Measurements from ENCODE around the gene CNNM2. TPM values are rescaled to one million over a fixed set of nuclear protein-coding genes. Genes with fewer than 3 reads are reported as not detected.

The CNNM2 gene
- total RNA-seq, 1 experiment from 2014 or later: 23.1 TPM

- H3K27ac ChIP-seq (ENCODE audit: low read depth, low read length): no peak overlapping the region
- DNase-seq (ENCODE audit: low read depth, low spot score): no peak
These were observed 221.7 kb downstream of the CNNM2 start for GRCh38 chr10:103139803-103140202.

More at GRCh38 chr10:103139803-103140202, 221.7 kb downstream of the CNNM2 start:
- RAD21 ChIA-PET (ENCODE audit: low non-redundant PET in 1 of 2, low total read pairs in 2 of 2, uncharacterized antibody in 2 of 2, unreplicated experiment in 2 of 2): no interaction called here
- CTCF ChIA-PET: no interaction called here
- Histone ChIP-seq H3K9me3 (ENCODE audit: control insufficient read depth in 1 of 2, insufficient read depth in 1 of 2, low read depth in 1 of 2, low read length in 2 of 2) (no peaks in the 10 kb centered on the region), H3K27me3 (ENCODE audit: insufficient read depth, low read length) (no peaks in the 10 kb centered on the region), H3K4me3 (replicated peaks in 1 of 2; ENCODE audit: low read depth in 1 of 2, low read length in 2 of 2) (no peak overlapping the region), H3K4me1 (ENCODE audit: control insufficient read depth in 1 of 2, insufficient read depth in 2 of 2, low read length in 2 of 2) (no peaks in the 10 kb centered on the region), H4K20me1 (ENCODE audit: insufficient read depth) (no peaks in the 10 kb centered on the region), H2AFZ (ENCODE audit: low read depth, low read length, poor library complexity, severe bottlenecking) (no peak overlapping the region), H3K4me2 (ENCODE audit: low read length) (no peak overlapping the region), H3K36me3 (ENCODE audit: control insufficient read depth in 1 of 2, insufficient read depth in 2 of 2, low read length in 2 of 2) (no peaks in the 10 kb centered on the region; a peak in 1 of 4 replicates), H3K9me2 (ENCODE audit: insufficient read depth) (no peaks in the 10 kb centered on the region), H3K9ac (ENCODE audit: low read length) (no peak overlapping the region), H3K79me2 (ENCODE audit: insufficient read depth, low read length) (peaks cover 14% of the 10 kb centered on the region)
- intact Hi-C loops (cut with micrococcal nuclease): no loop called here
- POLR2A ChIA-PET: interaction anchor here (1.1 kb wide), 1 partner anchor 12 kb away, joined by 3 read pairs; no protein-coding TSS in a partner anchor
- no TSS peak for BruUV-seq (replicated peaks)
- TF ChIP-seq SP1 (IDR thresholded peaks at IDR 0.05; ENCODE audit: low read depth): no peak
- TF ChIP-seq JUND (IDR thresholded peaks at IDR 0.05): peak; percentile 18; the same call in 1 of the 2 replicates
- peak; percentile 10; the same call in 1 of the 2 replicates for TF ChIP-seq FOSL1 (IDR thresholded peaks at IDR 0.05; ENCODE audit: low read depth)
- ATAC-seq: peak; percentile 42; the same call in 1 of the 2 replicates

Other genes with a start within 250 kb of the CNNM2 start
- gene ARL3, start 203.9 kb upstream of the CNNM2 start, total RNA-seq (2021; ENCODE audit: unreplicated experiment): 13.3 TPM
- 22.9 TPM for gene SFXN2, start 203.7 kb upstream of the CNNM2 start, total RNA-seq (2021; ENCODE audit: unreplicated experiment)
- gene WBP1L, start 174.3 kb upstream of the CNNM2 start, total RNA-seq (2021; ENCODE audit: unreplicated experiment): 25.2 TPM
- gene CYP17A1, start 80.9 kb upstream of the CNNM2 start, total RNA-seq (2021; ENCODE audit: unreplicated experiment): 4.0 TPM
- gene BORCS7, start 64.0 kb upstream of the CNNM2 start, total RNA-seq (2021; ENCODE audit: unreplicated experiment): 15.9 TPM
- 0.79 TPM for gene AS3MT, start 48.8 kb upstream of the CNNM2 start, total RNA-seq (2021; ENCODE audit: unreplicated experiment)